ENCODE results near the gene ECSCR. TPM values are rescaled to one million over a fixed set of nuclear protein-coding genes. Genes with fewer than 3 reads are reported as not detected.

Gene ECSCR
- polyA plus RNA-seq, 1 donor from 2014 or later = not detected

DNA sequence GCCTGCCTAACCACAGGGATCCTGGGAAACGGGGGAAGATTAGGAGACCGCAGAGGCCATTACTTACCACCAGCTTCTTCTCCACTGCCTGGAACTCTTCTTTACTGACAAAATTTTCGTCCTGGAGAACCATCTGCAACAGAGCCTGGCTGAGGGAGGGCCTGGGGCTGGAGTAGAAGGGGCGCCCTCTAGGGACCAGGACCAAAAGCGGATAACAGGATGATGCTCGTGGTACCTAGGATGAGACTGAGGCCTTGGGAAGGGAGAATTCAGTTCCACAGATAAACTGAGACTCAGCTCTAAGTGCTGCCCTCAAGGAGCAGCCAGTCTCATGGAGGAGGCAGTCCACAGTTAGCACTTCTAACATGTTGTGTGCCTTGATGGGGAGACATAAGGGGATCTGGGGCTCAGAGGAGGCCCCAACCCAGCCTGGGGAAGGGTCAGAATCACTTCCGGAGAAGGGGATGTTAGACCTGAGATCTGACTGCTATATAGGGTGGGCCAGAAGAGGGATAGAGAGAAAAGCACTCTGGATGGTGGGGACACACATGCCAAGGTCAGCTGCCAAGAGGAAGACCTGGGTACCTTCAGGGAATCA, 59.9 kb downstream of the ECSCR start:
- no peaks in the 10 kb centered on the region for H3F3A ChIP-seq (ENCODE audit: insufficient read depth, low read length, poor library complexity, severe bottlenecking)
- H3K36me3 ChIP-seq (ENCODE audit: insufficient read depth, low read length) = no peaks in the 10 kb centered on the region
- no peaks in the 10 kb centered on the region for H3K27me3 ChIP-seq (ENCODE audit: insufficient read depth, low read depth, low read length)
- no peak overlapping the region for H3K27ac ChIP-seq (ENCODE audit: low read length)
- no peaks in the 10 kb centered on the region for H4K20me1 ChIP-seq (ENCODE audit: insufficient read depth)
- H3K9ac ChIP-seq (ENCODE audit: low read length) = no peak overlapping the region
- no peaks in the 10 kb centered on the region for H3K9me2 ChIP-seq (ENCODE audit: insufficient read depth, low read length)
- no peaks in the 10 kb centered on the region for H3K79me2 ChIP-seq (replicated peaks; ENCODE audit: insufficient read depth, low read length)
- H3K9me3 ChIP-seq (ENCODE audit: low read length) = no peaks in the 10 kb centered on the region
- no peak overlapping the region for H3K4me3 ChIP-seq (ENCODE audit: low read length)
- TF ChIP-seq, protein P1, sequence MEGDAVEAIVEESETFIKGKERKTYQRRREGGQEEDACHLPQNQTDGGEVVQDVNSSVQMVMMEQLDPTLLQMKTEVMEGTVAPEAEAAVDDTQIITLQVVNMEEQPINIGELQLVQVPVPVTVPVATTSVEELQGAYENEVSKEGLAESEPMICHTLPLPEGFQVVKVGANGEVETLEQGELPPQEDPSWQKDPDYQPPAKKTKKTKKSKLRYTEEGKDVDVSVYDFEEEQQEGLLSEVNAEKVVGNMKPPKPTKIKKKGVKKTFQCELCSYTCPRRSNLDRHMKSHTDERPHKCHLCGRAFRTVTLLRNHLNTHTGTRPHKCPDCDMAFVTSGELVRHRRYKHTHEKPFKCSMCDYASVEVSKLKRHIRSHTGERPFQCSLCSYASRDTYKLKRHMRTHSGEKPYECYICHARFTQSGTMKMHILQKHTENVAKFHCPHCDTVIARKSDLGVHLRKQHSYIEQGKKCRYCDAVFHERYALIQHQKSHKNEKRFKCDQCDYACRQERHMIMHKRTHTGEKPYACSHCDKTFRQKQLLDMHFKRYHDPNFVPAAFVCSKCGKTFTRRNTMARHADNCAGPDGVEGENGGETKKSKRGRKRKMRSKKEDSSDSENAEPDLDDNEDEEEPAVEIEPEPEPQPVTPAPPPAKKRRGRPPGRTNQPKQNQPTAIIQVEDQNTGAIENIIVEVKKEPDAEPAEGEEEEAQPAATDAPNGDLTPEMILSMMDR (IDR thresholded peaks at IDR 0.05; ENCODE audit: poor library complexity, severe bottlenecking) = peak; percentile 22
- TF ChIP-seq EP300 (conservative IDR thresholded peaks at IDR 0.05; ENCODE audit: poor library complexity, severe bottlenecking) = no peak
- no peak overlapping the region for H2AFZ ChIP-seq (ENCODE audit: low read depth, low read length)
- H3K4me2 ChIP-seq (ENCODE audit: low read length) = no peak overlapping the region

DNA sequence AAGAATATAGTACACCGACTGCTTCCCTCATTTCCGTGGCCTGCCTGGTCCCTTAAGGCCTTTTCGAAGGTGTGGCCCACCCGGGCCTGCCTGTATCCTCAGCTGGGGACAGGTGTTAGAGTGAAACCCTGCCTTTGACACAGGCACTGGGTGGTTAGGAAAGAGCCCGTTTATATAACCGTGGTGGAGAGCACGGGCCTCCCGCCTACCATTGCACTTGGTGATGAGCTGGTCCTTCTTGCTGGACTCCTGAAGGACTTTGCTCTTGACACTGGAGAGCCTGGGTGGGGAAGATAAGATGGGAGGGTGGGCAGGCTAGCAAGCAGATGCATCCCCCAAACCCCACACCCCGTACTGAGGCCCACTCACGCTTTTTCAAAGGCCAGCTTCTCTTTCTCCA, 61.0 kb downstream of the ECSCR start:
- no peak overlapping the region for H3K4me3 ChIP-seq (ENCODE audit: low read length)
- no peak overlapping the region for H2AFZ ChIP-seq (ENCODE audit: low read depth, low read length)
- no peak overlapping the region for H3K9ac ChIP-seq (ENCODE audit: low read length)
- no peaks in the 10 kb centered on the region for H3K9me3 ChIP-seq (ENCODE audit: low read length)
- H3K4me2 ChIP-seq (ENCODE audit: low read length) = no peak overlapping the region
- TF ChIP-seq MXI1 (conservative IDR thresholded peaks at IDR 0.05; ENCODE audit: poor library complexity, severe bottlenecking) = no peak
- TF ChIP-seq, protein P1 (IDR thresholded peaks at IDR 0.05; ENCODE audit: poor library complexity, severe bottlenecking) = no peak
- no peak overlapping the region for H3K27ac ChIP-seq (ENCODE audit: low read length)
- H3K36me3 ChIP-seq (ENCODE audit: insufficient read depth, low read length) = no peaks in the 10 kb centered on the region
- H3F3A ChIP-seq (ENCODE audit: insufficient read depth, low read length, poor library complexity, severe bottlenecking) = no peaks in the 10 kb centered on the region
- H3K27me3 ChIP-seq (ENCODE audit: insufficient read depth, low read depth, low read length) = no peaks in the 10 kb centered on the region
- H4K20me1 ChIP-seq (ENCODE audit: insufficient read depth) = no peaks in the 10 kb centered on the region
- H3K9me2 ChIP-seq (ENCODE audit: insufficient read depth, low read length) = no peaks in the 10 kb centered on the region
- no peaks in the 10 kb centered on the region for H3K79me2 ChIP-seq (replicated peaks; ENCODE audit: insufficient read depth, low read length)

DNA sequence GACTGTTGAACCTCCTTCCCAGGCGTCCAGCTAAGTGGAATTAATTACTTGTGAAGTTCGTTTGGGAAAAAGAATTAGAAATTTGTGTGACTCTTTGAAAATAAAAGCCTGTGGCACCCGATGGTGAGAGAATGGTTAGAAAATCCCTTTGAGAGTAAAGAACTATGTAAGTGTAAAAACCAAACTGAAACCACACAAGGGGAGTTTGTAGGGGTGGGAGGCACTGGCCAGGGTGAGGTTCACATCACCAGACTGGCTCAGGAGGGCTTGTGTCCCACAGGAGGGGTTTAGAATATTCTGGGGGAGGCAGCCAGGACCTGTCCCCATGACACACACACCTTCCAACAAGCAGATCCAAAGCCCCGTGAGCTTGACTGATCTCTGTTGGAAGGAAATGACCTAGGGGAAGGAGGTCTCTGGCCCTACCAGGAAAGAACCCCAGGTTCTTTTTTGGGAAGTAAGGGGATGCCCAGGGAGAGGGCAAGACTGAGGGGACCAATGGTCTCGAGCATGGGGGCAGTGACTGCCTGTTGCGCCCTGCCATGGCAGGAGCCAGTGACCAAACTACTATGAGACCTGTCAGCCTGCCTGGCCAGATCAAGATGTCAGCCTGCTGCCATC, 62.9 kb downstream of the ECSCR start:
- TF ChIP-seq POLR2AphosphoS5 (IDR thresholded peaks at IDR 0.05) (no peak), SMC3 (conservative IDR thresholded peaks at IDR 0.05; ENCODE audit: poor library complexity) (no peak), TAF1 (IDR thresholded peaks at IDR 0.05; ENCODE audit: low read depth) (no peak), EZH2 (IDR thresholded peaks at IDR 0.05; ENCODE audit: borderline replicate concordance, insufficient read depth, low read length, poor library complexity, severe bottlenecking) (no peak), RAD21 (conservative IDR thresholded peaks at IDR 0.05) (no peak), EP300 (conservative IDR thresholded peaks at IDR 0.05; ENCODE audit: poor library complexity, severe bottlenecking) (no peak), MXI1 (conservative IDR thresholded peaks at IDR 0.05; ENCODE audit: poor library complexity, severe bottlenecking) (no peak)
- TF ChIP-seq, protein P2, sequence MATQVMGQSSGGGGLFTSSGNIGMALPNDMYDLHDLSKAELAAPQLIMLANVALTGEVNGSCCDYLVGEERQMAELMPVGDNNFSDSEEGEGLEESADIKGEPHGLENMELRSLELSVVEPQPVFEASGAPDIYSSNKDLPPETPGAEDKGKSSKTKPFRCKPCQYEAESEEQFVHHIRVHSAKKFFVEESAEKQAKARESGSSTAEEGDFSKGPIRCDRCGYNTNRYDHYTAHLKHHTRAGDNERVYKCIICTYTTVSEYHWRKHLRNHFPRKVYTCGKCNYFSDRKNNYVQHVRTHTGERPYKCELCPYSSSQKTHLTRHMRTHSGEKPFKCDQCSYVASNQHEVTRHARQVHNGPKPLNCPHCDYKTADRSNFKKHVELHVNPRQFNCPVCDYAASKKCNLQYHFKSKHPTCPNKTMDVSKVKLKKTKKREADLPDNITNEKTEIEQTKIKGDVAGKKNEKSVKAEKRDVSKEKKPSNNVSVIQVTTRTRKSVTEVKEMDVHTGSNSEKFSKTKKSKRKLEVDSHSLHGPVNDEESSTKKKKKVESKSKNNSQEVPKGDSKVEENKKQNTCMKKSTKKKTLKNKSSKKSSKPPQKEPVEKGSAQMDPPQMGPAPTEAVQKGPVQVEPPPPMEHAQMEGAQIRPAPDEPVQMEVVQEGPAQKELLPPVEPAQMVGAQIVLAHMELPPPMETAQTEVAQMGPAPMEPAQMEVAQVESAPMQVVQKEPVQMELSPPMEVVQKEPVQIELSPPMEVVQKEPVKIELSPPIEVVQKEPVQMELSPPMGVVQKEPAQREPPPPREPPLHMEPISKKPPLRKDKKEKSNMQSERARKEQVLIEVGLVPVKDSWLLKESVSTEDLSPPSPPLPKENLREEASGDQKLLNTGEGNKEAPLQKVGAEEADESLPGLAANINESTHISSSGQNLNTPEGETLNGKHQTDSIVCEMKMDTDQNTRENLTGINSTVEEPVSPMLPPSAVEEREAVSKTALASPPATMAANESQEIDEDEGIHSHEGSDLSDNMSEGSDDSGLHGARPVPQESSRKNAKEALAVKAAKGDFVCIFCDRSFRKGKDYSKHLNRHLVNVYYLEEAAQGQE (IDR thresholded peaks at IDR 0.05; ENCODE audit: borderline replicate concordance) = no peak
- TF ChIP-seq, protein P1 (IDR thresholded peaks at IDR 0.05; ENCODE audit: poor library complexity, severe bottlenecking) = no peak
- H3K9me2 ChIP-seq (ENCODE audit: insufficient read depth, low read length) = no peaks in the 10 kb centered on the region

More for the DNA sequence above, 62.9 kb downstream of the ECSCR start:
- H3F3A ChIP-seq (ENCODE audit: insufficient read depth, low read length, poor library complexity, severe bottlenecking) = no peaks in the 10 kb centered on the region
- no peak overlapping the region for H3K4me3 ChIP-seq (ENCODE audit: low read length)
- H3K4me2 ChIP-seq (ENCODE audit: low read length) = no peak overlapping the region
- no peaks in the 10 kb centered on the region for H3K79me2 ChIP-seq (replicated peaks; ENCODE audit: insufficient read depth, low read length)
- no peak overlapping the region for H2AFZ ChIP-seq (ENCODE audit: low read depth, low read length)
- H4K20me1 ChIP-seq (ENCODE audit: insufficient read depth) = no peaks in the 10 kb centered on the region
- H3K27me3 ChIP-seq (ENCODE audit: insufficient read depth, low read depth, low read length) = peaks cover 15% of the 10 kb centered on the region
- H3K36me3 ChIP-seq (ENCODE audit: insufficient read depth, low read length) = no peaks in the 10 kb centered on the region
- no peak overlapping the region for H3K9ac ChIP-seq (ENCODE audit: low read length)
- no peaks in the 10 kb centered on the region for H3K9me3 ChIP-seq (ENCODE audit: low read length)
- no peak overlapping the region for H3K27ac ChIP-seq (ENCODE audit: low read length)

All from neural cell (in vitro differentiated cells).